ENCODE results near the gene KRT39. TPM values are rescaled to one million over a fixed set of nuclear protein-coding genes. Genes with fewer than 3 reads are reported as not detected.

The KRT39 gene
- total RNA-seq, 2 donors from 2014 or later, result not detected

DNA sequence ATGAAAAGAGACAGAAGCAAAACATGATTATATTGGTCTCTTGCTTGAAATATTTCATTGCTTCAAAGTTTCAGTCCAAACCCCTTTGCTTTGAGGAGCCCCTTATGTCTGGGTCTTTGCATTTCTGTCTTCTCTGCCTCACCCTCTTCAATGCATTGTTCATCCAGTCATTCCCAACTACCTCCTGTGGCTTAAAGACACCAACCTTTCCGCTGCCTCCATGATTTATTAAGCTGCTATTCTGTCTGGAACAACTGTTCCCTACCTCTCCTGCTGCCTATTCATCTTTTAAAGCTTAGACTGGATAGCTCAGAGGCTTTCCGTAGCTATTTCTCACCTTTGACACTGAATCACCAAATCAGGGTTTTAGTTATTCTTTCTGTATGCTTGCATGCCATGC lies 30.6 kb upstream of the KRT39 start:
- Mint-ChIP-seq H3K9me3 (no peaks in the 10 kb centered on the region), H3K4me1 (ENCODE audit: low read depth in 2 of 2) (no peaks in the 10 kb centered on the region), H3K27me3 (peaks cover 44 to 65% of the 10 kb centered on the region in 2 donors), H3K27ac (no peak overlapping the region), H3K4me3 (no peak overlapping the region), H3K36me3 (no peaks in the 10 kb centered on the region)
- DNase-seq (ENCODE audit: low spot score) (no peak), ATAC-seq (no peak)

DNA sequence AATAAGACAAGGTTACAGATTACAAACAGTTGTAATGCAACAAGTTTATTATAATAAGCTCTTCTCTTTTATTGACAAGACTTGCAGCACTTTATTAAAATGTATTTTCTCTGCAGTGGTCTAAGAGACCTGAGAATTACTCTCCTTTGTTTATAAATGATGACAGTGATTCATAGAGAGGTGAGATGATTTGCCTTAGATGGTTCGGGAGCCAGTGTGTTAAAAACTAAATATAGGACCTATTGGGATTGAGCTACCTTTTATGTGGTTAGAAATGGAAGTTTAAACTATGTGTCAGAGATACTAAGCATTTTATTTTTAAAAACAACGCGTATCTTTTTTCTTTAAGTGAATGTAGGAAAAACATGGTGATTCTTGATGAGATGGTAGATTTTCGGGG lies 30.1 kb upstream of the KRT39 start:
- H3K4me1 Mint-ChIP-seq (ENCODE audit: low read depth in 2 of 2), result no peaks in the 10 kb centered on the region
- DNase-seq (ENCODE audit: low spot score) (no peak), ATAC-seq (no peak)
- no peak overlapping the region for H3K4me3 Mint-ChIP-seq
- H3K27ac Mint-ChIP-seq, result no peak overlapping the region
- H3K36me3 Mint-ChIP-seq, result no peaks in the 10 kb centered on the region
- H3K27me3 Mint-ChIP-seq, result peaks cover 43 to 65% of the 10 kb centered on the region in 2 donors
- H3K9me3 Mint-ChIP-seq, result no peaks in the 10 kb centered on the region

DNA sequence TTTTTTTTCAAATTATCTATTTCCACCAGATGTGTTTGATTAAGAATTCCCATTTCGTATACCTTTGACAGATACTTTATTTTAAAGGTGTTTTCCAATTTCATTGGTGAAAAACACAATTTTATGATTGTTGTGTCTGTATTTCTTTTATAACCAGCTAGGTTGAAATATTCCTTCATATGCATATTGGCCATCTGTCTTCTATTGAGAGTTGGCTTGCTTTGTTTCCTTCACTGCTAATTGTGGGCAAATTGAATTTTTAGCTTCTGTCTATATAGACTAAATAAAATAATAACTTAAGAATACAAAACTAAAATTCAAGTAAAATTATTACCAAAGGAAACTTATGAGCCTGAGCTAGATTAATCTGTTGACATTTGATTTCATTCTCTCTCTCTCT lies 28.4 kb upstream of the KRT39 start:
- H3K27me3 Mint-ChIP-seq, result peaks cover 43 to 64% of the 10 kb centered on the region in 2 donors

DNA sequence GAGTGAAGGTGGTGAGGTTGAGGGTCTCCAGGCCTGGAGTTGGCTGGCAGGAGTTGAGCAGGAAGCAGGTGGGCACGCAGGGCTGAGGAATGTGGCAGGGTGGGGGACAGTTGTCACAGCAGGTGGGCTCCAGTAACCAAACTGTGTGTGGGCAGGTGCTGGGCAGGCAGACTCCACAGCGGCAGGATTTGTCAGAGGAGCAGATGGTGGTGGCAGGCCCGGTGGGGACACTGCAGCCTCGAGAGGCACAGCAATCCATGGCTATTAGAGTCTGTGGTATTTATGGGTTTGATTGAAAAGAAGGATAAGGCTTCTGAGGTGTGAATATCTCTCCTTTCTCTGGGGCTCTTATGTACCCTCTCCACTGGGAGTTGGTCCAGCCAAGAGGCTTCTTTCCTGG lies 27.1 kb upstream of the KRT39 start, which contains the start of gene KRTAP3-3:
TSS of gene KRTAP3-3 (minus strand) at position 326 of the 400 bp plus-strand sequence. CDS start at position 259, 67 bp downstream.
- peak in 1 of 2 donors; percentile 24 for ATAC-seq
- Mint-ChIP-seq H3K9me3 (no peaks in the 10 kb centered on the region), H3K4me3 (no peak within 1 kb of the TSS), H3K27ac (no peak within 1 kb of the TSS), H3K27me3 (peaks cover 38 to 70% of the 10 kb centered on the region in 2 donors), H3K4me1 (ENCODE audit: low read depth in 2 of 2) (no peaks in the 10 kb centered on the region), H3K36me3 (no peaks in the 10 kb centered on the region)
- DNase-seq (ENCODE audit: low spot score), result no peak

More for the DNA sequence above, 28.4 kb upstream of the KRT39 start:
- Mint-ChIP-seq H3K4me1 (ENCODE audit: low read depth in 2 of 2) (no peaks in the 10 kb centered on the region), H3K27ac (no peak overlapping the region), H3K36me3 (no peaks in the 10 kb centered on the region), H3K9me3 (no peaks in the 10 kb centered on the region), H3K4me3 (no peak overlapping the region)
- DNase-seq (ENCODE audit: low spot score) (no peak), ATAC-seq (no peak)

DNA sequence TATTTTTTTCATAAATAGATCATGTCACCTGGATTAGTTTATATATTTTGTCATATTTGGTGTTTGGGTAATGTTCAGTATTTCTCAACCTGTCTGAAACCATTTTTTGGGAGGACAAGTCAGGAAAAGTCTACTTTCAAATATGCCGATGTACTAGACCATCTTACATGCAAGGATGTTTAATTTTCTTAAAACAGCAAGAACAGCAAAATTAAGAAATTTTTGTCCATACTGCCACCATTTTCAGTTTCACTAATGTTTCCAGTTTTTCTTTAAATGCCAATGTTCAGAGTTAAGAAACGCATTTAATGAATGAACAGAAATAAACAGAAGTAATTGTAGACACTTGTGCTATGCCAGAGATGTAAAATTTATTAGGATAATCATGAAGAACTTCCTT lies 26.3 kb upstream of the KRT39 start:
- H3K27ac Mint-ChIP-seq, result no peak overlapping the region
- ATAC-seq, result no peak
- H3K4me3 Mint-ChIP-seq, result no peak overlapping the region
- H3K27me3 Mint-ChIP-seq, result peaks cover 34 to 63% of the 10 kb centered on the region in 2 donors
- no peaks in the 10 kb centered on the region for H3K4me1 Mint-ChIP-seq (ENCODE audit: low read depth in 2 of 2)
- H3K9me3 Mint-ChIP-seq, result no peaks in the 10 kb centered on the region
- DNase-seq (ENCODE audit: low spot score), result no peak
- no peaks in the 10 kb centered on the region for H3K36me3 Mint-ChIP-seq

DNA sequence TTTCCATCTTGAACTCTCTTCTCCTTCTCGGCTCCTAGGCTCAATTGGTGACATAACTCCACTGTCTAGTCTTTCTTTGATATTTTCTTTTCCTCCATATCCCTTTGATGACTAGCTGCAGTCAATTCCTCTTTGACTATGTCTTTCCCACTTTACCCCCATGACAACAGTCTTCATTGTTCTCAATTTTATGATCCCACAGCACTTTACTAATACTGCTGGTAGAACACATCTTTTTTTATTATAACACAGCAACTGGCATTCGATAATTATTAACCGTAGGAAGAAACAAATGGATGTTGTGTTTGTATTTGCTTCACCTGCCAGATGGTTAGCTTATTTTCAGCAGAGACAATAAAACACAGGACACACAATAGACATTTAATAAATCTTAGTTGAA lies 25.9 kb upstream of the KRT39 start:
- Mint-ChIP-seq H3K4me3 (no peak overlapping the region), H3K36me3 (no peaks in the 10 kb centered on the region), H3K27me3 (peaks cover 34 to 65% of the 10 kb centered on the region in 2 donors), H3K4me1 (ENCODE audit: low read depth in 2 of 2) (no peaks in the 10 kb centered on the region), H3K27ac (no peak overlapping the region), H3K9me3 (no peaks in the 10 kb centered on the region)
- no peak for DNase-seq (ENCODE audit: low spot score)
- ATAC-seq, result no peak

DNA sequence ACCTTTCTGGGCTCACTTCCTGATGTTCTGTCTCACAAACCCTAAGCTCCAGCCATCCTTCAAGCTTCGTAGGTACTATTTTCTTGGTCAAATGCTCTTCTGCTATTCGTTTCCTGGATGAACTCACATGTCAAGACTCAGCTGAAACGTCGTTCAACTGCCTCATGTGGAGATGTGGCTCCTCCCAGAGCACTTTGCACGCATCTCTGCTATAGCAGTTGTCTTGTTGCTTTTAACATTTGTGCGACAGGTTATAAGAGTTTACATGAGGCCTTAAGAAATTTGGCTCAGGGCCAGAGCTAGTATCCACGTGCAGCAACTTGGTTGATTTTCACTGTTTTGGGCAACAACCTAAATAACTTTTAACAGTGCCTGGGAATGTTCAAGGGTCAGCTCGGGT lies 20.2 kb upstream of the KRT39 start:
- Mint-ChIP-seq H3K9me3 (no peaks in the 10 kb centered on the region), H3K4me3 (no peak overlapping the region), H3K36me3 (no peaks in the 10 kb centered on the region), H3K27ac (no peak overlapping the region), H3K4me1 (ENCODE audit: low read depth in 2 of 2) (no peaks in the 10 kb centered on the region), H3K27me3 (peaks cover 23 to 36% of the 10 kb centered on the region in 2 donors)
- DNase-seq (ENCODE audit: low spot score), result no peak
- no peak for ATAC-seq

DNA sequence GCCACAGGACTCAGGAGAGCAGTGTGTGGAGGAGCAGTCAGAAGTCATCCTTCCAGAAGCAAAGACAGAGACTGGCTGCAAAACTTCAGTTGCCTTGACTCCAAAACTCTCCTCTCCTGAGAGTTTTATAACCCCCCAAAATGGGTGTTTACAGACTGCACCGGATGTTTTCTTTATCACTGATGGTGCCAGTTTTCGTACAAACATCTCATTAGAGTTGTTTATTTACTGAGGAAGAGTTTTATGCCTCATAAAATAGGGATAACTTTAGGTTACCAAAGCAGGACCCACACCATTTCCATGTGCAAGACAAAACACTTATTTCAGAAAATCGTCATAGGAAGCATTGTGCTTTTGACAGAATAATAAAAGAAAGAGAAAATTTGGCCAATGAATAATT lies 17.5 kb upstream of the KRT39 start, which contains the start of gene KRT40:
TSS of gene KRT40 (minus strand) at position 101 of the 400 bp plus-strand sequence. CDS start at position 48, 53 bp downstream.
- no peak for ATAC-seq
- no peak within 1 kb of the TSS for H3K4me3 Mint-ChIP-seq
- H3K4me1 Mint-ChIP-seq (ENCODE audit: low read depth in 2 of 2), result no peaks in the 10 kb centered on the region
- no peak within 1 kb of the TSS for H3K27ac Mint-ChIP-seq
- H3K9me3 Mint-ChIP-seq, result no peaks in the 10 kb centered on the region
- H3K36me3 Mint-ChIP-seq, result no peaks in the 10 kb centered on the region
- peaks cover 22 to 30% of the 10 kb centered on the region in 2 donors for H3K27me3 Mint-ChIP-seq
- no peak for DNase-seq (ENCODE audit: low spot score)

DNA sequence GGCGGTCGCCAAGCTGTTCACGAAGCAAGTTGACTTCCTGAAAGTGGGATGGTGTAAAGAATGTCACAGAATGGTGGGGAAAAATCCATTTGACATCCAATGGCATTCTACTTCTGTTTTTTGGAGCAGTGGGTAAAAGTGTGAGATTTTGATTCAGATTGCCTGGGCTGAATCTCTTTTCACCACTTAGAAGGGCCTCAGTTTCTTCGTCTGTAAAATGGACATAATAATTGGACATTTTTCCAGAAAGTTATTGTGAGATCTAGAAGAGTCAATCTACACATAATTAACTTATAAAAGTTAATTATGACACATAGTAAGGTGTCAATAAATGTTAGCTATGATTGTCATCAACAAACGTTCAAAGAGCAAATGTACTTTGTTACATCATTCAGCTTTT lies 14.4 kb upstream of the KRT39 start:
- Mint-ChIP-seq H3K4me1 (ENCODE audit: low read depth in 2 of 2) (no peaks in the 10 kb centered on the region), H3K9me3 (no peaks in the 10 kb centered on the region), H3K36me3 (no peaks in the 10 kb centered on the region), H3K27me3 (peaks cover 18 to 21% of the 10 kb centered on the region in 2 donors), H3K27ac (no peak overlapping the region), H3K4me3 (no peak overlapping the region)
- ATAC-seq (no peak), DNase-seq (ENCODE audit: low spot score) (no peak)

DNA sequence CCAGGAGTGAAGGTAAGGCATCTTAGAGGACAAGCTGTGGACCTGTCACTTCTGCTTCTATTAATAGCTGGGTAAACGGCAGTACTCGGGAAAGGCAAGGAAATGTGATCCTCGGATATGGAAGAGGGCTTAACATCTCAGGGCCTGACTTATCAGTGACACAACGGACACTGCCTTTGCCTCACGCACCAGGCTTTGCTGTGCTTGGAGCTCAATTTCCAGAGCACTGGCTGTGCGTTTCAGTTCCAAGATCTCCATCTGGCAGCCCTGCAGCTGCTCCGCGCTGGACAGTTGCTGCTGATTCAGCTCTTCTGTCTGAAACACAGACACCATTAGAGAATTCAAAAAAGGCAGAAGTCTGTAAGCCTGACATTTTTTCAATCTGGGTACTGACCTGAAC lies 13.8 kb upstream of the KRT39 start:
- H3K27ac Mint-ChIP-seq, result no peak overlapping the region
- peaks cover 15 to 21% of the 10 kb centered on the region in 2 donors for H3K27me3 Mint-ChIP-seq
- no peak for ATAC-seq
- H3K4me1 Mint-ChIP-seq (ENCODE audit: low read depth in 2 of 2), result no peaks in the 10 kb centered on the region
- DNase-seq (ENCODE audit: low spot score), result no peak
- H3K9me3 Mint-ChIP-seq, result no peaks in the 10 kb centered on the region
- no peak overlapping the region for H3K4me3 Mint-ChIP-seq
- no peaks in the 10 kb centered on the region for H3K36me3 Mint-ChIP-seq

DNA sequence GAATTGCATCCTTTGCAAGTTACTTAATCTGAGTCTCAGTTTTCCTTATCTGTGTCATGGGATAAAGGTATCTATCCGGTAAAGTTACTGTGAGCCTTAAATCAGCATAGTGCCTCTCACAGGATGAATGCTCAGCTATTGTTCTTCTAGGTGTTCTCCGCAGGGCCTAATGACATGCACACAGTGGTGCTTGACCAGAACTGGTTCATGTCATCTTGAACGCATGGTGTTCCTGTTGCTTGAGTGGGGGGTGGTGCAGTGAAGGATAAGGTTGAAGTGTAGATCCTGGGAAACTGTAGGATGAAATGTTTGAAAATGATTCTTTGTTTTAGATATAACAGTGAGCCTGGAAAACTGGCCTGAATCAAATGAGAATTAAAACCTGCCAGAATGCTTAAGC lies 13.4 kb upstream of the KRT39 start:
- Mint-ChIP-seq H3K27ac (no peak overlapping the region), H3K27me3 (peaks cover 18 to 21% of the 10 kb centered on the region in 2 donors), H3K4me3 (no peak overlapping the region), H3K36me3 (no peaks in the 10 kb centered on the region), H3K4me1 (ENCODE audit: low read depth in 2 of 2) (no peaks in the 10 kb centered on the region), H3K9me3 (no peaks in the 10 kb centered on the region)
- ATAC-seq, result no peak
- DNase-seq (ENCODE audit: low spot score), result no peak

DNA sequence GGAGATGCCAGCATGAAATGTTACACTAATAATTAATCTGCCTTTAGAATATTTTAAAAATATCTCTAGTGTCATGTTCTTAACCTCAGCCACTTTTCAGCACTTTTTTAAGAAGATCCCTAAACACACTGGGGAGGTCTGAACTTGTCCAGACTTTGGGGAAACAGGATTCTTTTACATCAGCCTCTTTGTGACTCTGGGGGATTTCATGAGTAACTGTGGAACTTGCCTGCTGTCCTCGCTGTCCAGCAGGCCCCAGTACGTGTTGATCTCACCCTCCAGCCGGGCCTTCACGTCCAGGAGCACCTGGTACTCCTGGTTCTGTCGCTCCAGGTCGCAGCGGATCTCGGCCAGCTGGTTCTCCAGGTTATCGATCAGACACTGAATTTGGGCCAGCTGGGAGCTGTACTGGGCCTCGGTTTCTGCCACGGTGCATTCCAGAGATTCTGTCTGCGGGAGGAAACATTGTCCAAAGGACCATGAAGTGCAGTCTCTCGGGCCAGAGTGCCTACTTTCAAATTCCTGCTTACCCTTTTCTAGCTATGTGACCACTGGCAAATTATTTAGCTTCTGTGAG lies 11.9 kb upstream of the KRT39 start:
- Mint-ChIP-seq H3K4me1 (ENCODE audit: low read depth in 2 of 2) (no peaks in the 10 kb centered on the region), H3K27me3 (peaks cover 18 to 21% of the 10 kb centered on the region in 2 donors), H3K36me3 (no peaks in the 10 kb centered on the region), H3K4me3 (no peak overlapping the region), H3K9me3 (no peaks in the 10 kb centered on the region), H3K27ac (no peak overlapping the region)
- ATAC-seq (no peak), DNase-seq (ENCODE audit: low spot score) (no peak)

DNA sequence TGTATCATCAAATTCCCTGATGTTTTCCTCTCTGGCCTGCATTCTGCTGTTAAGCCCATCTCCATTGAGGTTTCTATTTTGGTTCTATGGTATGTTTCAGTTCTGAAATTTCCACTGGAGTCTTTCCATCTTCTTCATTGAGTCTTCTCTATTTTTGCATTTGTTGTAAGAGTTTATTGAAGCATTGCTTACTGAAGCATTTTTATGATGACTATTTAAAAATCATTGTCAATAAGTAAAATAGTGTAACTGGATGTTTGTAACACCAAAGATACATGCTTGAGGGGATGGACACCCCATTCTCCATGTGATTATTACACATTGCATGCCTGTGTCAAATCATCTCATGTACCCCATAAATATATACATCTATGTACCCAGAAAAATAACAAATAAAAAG lies 8.8 kb upstream of the KRT39 start:
- Mint-ChIP-seq H3K4me3 (no peak overlapping the region), H3K36me3 (no peaks in the 10 kb centered on the region), H3K4me1 (ENCODE audit: low read depth in 2 of 2) (no peaks in the 10 kb centered on the region), H3K27ac (no peak overlapping the region), H3K9me3 (no peaks in the 10 kb centered on the region), H3K27me3 (peaks cover 24 to 39% of the 10 kb centered on the region in 2 donors)
- DNase-seq (ENCODE audit: low spot score), result no peak
- ATAC-seq, result no peak

DNA sequence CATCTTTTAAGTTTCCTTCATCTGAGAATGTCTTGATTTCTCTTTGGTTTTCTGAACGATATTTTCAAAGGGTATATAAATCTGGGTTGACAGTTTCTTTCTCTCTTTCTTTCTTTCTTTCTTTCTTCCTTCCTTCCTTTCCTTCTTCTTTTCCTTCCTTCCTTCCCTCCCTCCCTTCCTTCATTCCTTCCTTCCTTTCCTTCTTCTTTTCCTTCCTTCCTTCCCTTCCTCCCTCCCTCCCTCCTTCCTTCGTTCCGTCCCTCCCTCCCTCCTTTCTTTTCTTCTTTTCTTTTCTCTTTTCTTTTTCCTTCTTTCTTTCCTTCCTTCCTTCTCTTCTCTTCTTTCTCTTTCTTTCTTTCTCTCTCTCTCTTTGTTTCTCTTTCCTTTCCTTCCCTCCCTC lies 7.6 kb upstream of the KRT39 start:
- Mint-ChIP-seq H3K27me3 (peaks cover 24 to 31% of the 10 kb centered on the region in 2 donors), H3K4me1 (ENCODE audit: low read depth in 2 of 2) (no peaks in the 10 kb centered on the region), H3K27ac (no peak overlapping the region), H3K36me3 (no peaks in the 10 kb centered on the region), H3K4me3 (no peak overlapping the region), H3K9me3 (no peaks in the 10 kb centered on the region)
- ATAC-seq (no peak), DNase-seq (ENCODE audit: low spot score) (no peak)

DNA sequence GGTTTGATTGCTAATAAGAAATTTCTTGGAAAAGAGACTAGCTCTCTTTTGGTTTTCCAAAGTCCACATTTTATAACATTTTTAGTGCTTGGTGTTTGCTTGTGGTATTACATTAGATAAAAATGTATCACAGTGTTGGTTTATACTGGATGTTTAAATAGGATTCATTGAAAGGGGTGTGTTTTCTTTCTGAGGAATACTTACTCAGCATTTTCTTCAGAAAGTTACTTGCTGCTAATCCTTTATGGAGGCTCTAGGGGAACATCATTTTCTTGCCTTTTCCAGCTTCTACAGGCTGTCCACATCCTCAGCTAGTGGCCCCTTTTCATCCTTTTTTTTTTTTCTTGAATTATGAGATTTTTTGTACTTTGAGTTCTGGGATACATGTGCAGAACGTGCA lies 834 bp upstream of the KRT39 start:
- Mint-ChIP-seq H3K4me3 (no peak overlapping the region), H3K27me3 (peaks cover 17% of the 10 kb centered on the region in 2 donors), H3K9me3 (no peaks in the 10 kb centered on the region), H3K27ac (no peak overlapping the region), H3K36me3 (no peaks in the 10 kb centered on the region), H3K4me1 (ENCODE audit: low read depth in 2 of 2) (no peaks in the 10 kb centered on the region)
- DNase-seq (ENCODE audit: low spot score) (no peak), ATAC-seq (no peak)

All from natural killer cell treated with Interleukin-12 subunit alpha and Interleukin-12 subunit beta and Interleukin-15 and Interleukin-18, amount 100 ng/mL, for 72 hours (primary cell).